Measurements from ENCODE around the gene DNAH10. TPM values are rescaled to one million over a fixed set of nuclear protein-coding genes. Genes with fewer than 3 reads are reported as not detected.

Gene DNAH10
- total and polyA plus RNA-seq, 10 of the 15 experiments (the other 5 are each of a cell fraction or from before 2014, with no cell fraction given) = 0.01 to 0.32 (median 0.06) TPM

GRCh38 chr12:123907726-123908476, 145.8 kb downstream of the DNAH10 start:
- no peak for FAIRE-seq
- POLR2A ChIA-PET = no interaction called here

More at GRCh38 chr12:123907726-123908476, 145.8 kb downstream of the DNAH10 start:
- no peak overlapping the region for H3K9ac ChIP-seq (ENCODE audit: control insufficient read depth, insufficient read depth, low read length)
- no peak overlapping the region for H3K4me3 ChIP-seq
- H3K4me1 ChIP-seq (ENCODE audit: control insufficient read depth, insufficient read depth, low read length) = no peaks in the 10 kb centered on the region
- WGBS (ENCODE audit: insufficient coverage, insufficient replicate concordance, low lambda C conversion rate, missing lambda C conversion rate) = 55% methylated on average over 12 of the region's 12 CpGs
- CTCF ChIA-PET = no interaction called here
- in situ Hi-C loops (cut with MboI) (no loop called here), intact Hi-C loops (cut with micrococcal nuclease; ENCODE audit: unreplicated experiment) (no loop called here)
- ATAC-seq (no peak; the same call in 2 of the 3 replicates), DNase-seq (ENCODE audit: low read depth, low spot score) (no peak)
- H4K20me1 ChIP-seq (ENCODE audit: control insufficient read depth, insufficient read depth) = no peaks in the 10 kb centered on the region
- no peak overlapping the region for H3K4me2 ChIP-seq (ENCODE audit: control insufficient read depth, insufficient read depth)
- RAD21 ChIA-PET (ENCODE audit: unreplicated experiment) = interaction anchor here (0.6 kb wide), 1 partner anchor 18 kb away, joined by 3 read pairs; no protein-coding TSS in a partner anchor
- H2AFZ ChIP-seq (ENCODE audit: control insufficient read depth, low read depth, low read length) = no peak overlapping the region
- TF ChIP-seq SMC3 (IDR thresholded peaks at IDR 0.05; ENCODE audit: borderline replicate concordance, low read length) (no peak), RFX5 (IDR thresholded peaks at IDR 0.05; ENCODE audit: low read depth, low read length) (no peak), NKRF (conservative IDR thresholded peaks at IDR 0.05) (no peak), NR2F1 (conservative IDR thresholded peaks at IDR 0.05) (no peak)
- H3K9me3 ChIP-seq (replicated peaks; ENCODE audit: control insufficient read depth, insufficient read depth, low read length) = no peaks in the 10 kb centered on the region
- no peaks in the 10 kb centered on the region; a peak in 1 of 4 replicates for H3K27me3 ChIP-seq (replicated peaks in 1 of 2; ENCODE audit: control insufficient read depth in 2 of 2, insufficient read depth in 2 of 2, low read length in 1 of 2)
- H3K27ac ChIP-seq (ENCODE audit: control insufficient read depth, insufficient read depth) = no peak overlapping the region
- no peaks in the 10 kb centered on the region for H3K36me3 ChIP-seq (ENCODE audit: control insufficient read depth in 2 of 2, insufficient read depth in 2 of 2, low read length in 1 of 2)
- H3K79me2 ChIP-seq (ENCODE audit: control insufficient read depth, insufficient read depth, low read length) = no peaks in the 10 kb centered on the region
- SMC1A ChIA-PET (ENCODE audit: uncharacterized antibody, unreplicated experiment) = no interaction called here
- BruUV-seq (replicated peaks) = no TSS peak
